Fibroblast of peridontal ligament (primary cell): ENCODE measurements around the gene MUSK.
"Not testable (repeated sequence)": the region's sequence is repeated elsewhere in the genome, so short reads cannot be mapped to it uniquely, and the experiment has no call there.

Experiments
- DNase-seq: peaks from one replicate; pipeline ENCODE4 v3.0.0-alpha.2; 2010; ENCODE audit errors: extremely low read depth

Gene MUSK

GRCh38 chr9:110758201-110758600, 89.6 kb downstream of the MUSK start:
- peak; percentile 65 for DNase-seq

GRCh38 chr9:110762783-110763182, 94.2 kb downstream of the MUSK start:
- no peak for DNase-seq

- no peak for DNase-seq
Measured at GRCh38 chr9:110763568-110763967, 95.0 kb downstream of the MUSK start.

- no peak for DNase-seq
Measured at GRCh38 chr9:110764006-110764405, 95.4 kb downstream of the MUSK start.

GRCh38 chr9:110765926-110766325, 97.3 kb downstream of the MUSK start:
- DNase-seq: no peak

- peak; percentile 75 for DNase-seq
Measured at GRCh38 chr9:110767559-110768063, 99.0 kb downstream of the MUSK start.

GRCh38 chr9:110768886-110769285, 100.3 kb downstream of the MUSK start:
- no peak for DNase-seq

- DNase-seq: peak; percentile 46
Measured at GRCh38 chr9:110769667-110770066, 101.1 kb downstream of the MUSK start.

GRCh38 chr9:110775724-110776123, 107.1 kb downstream of the MUSK start:
- DNase-seq: no peak

GRCh38 chr9:110776221-110776620, 107.6 kb downstream of the MUSK start:
- peak; percentile 57 for DNase-seq

- DNase-seq: peak; percentile 37
Measured at GRCh38 chr9:110777196-110777875, 108.7 kb downstream of the MUSK start.

- DNase-seq: no peak
Measured at GRCh38 chr9:110777876-110778215, 109.3 kb downstream of the MUSK start.

- no peak for DNase-seq
Measured at GRCh38 chr9:110782701-110783100, 114.1 kb downstream of the MUSK start.

GRCh38 chr9:110784309-110784708, 115.7 kb downstream of the MUSK start:
- no peak for DNase-seq

- DNase-seq: peak; percentile 53
Measured at GRCh38 chr9:110785166-110785565, 116.6 kb downstream of the MUSK start.

- DNase-seq: not testable (repeated sequence)
Measured at GRCh38 chr9:110788396-110788795, 119.8 kb downstream of the MUSK start.

GRCh38 chr9:110788871-110789270, 120.3 kb downstream of the MUSK start:
- no peak for DNase-seq

- peak; percentile 93 for DNase-seq
Measured at GRCh38 chr9:110797611-110798010, 129.0 kb downstream of the MUSK start.

GRCh38 chr9:110799396-110799795, 130.8 kb downstream of the MUSK start:
- DNase-seq: peak; percentile 43

- DNase-seq: peak; percentile 73
Measured at GRCh38 chr9:110801426-110801825, 132.8 kb downstream of the MUSK start.

- DNase-seq: peak; percentile 95
Measured at GRCh38 chr9:110802416-110803035, 133.9 kb downstream of the MUSK start.

GRCh38 chr9:110807956-110808598, 139.5 kb downstream of the MUSK start:
- no peak for DNase-seq

- DNase-seq: no peak
Measured at GRCh38 chr9:110808599-110808980, 140.0 kb downstream of the MUSK start.
